Dermis microvascular lymphatic vessel endothelial cell (primary cell): ENCODE results near the gene WNK2. TPM values are rescaled to one million over a fixed set of nuclear protein-coding genes. Genes with fewer than 3 reads are reported as not detected.
"Not testable (repeated sequence)": the region's sequence is repeated elsewhere in the genome, so short reads cannot be mapped to it uniquely, and the experiment has no call there.

Experiments
- DNase-seq, 2 donors: peaks; one replicate each; pipeline versions ENCODE4 v3.0.0 to v3.0.0-alpha.2; 2010; ENCODE audit warnings: low read depth in 2 of 2
- total RNA-seq: library from RNA; depleted of rRNA; stranded (reverse); fragments of >200 nt; gene quantifications from 2 replicates; pipeline ENCODE4 v1.2.1, GENCODE V29; 2014

The WNK2 gene
- total RNA-seq, 1 donor from 2014 or later, result under 0.01 TPM

GRCh38 chr9:93366486-93366885 lies 182.5 kb downstream of the WNK2 start:
- DNase-seq, result not testable (repeated sequence)

- DNase-seq, result no peak
Observed at GRCh38 chr9:93368437-93368836, 184.5 kb downstream of the WNK2 start.

GRCh38 chr9:93369686-93370085 lies 185.7 kb downstream of the WNK2 start:
- DNase-seq, result no peak

Other genes with a start within 250 kb of the WNK2 start
- gene FGD3, start 236.6 kb upstream of the WNK2 start, total RNA-seq, result not detected in 2 replicates
- not detected in 2 replicates for gene SUSD3, start 125.4 kb upstream of the WNK2 start, total RNA-seq
- 54.7 and 65.4 TPM in 2 replicates for gene CARD19, start 87.9 kb upstream of the WNK2 start, total RNA-seq
- 26.4 and 53.5 TPM in 2 replicates for gene NINJ1, start 49.9 kb upstream of the WNK2 start, total RNA-seq